Peyer's patch (tissue), 4 donors: ENCODE results near the gene TNIK.

Experiments
- POLR2A ChIP-seq, 2 donors: fragments of 450-650 bp; IDR thresholded peaks; one replicate each; pipeline ENCODE4 v1.5.1; 2017; ENCODE audit warnings: antibody characterized with exemption in 2 of 2, mild to moderate bottlenecking in 2 of 2, moderate library complexity in 2 of 2
- TF ChIP-seq, protein P1 (sequence below), 6 experiments: fragments of 450-650 bp in 4 of 6; fragments of 200-600 bp in 2 of 6; sonication (generic) in 1 of 6; IDR thresholded peaks; one replicate each; pipeline ENCODE4 v1.5.1; 2017 to 2019; ENCODE audit warnings: antibody characterized with exemption in 6 of 6, mild to moderate bottlenecking in 3 of 6, moderate library complexity in 1 of 6

GRCh38 chr3:171366043-171366442, 94.2 kb downstream of the TNIK start:
- TF ChIP-seq, protein P1, sequence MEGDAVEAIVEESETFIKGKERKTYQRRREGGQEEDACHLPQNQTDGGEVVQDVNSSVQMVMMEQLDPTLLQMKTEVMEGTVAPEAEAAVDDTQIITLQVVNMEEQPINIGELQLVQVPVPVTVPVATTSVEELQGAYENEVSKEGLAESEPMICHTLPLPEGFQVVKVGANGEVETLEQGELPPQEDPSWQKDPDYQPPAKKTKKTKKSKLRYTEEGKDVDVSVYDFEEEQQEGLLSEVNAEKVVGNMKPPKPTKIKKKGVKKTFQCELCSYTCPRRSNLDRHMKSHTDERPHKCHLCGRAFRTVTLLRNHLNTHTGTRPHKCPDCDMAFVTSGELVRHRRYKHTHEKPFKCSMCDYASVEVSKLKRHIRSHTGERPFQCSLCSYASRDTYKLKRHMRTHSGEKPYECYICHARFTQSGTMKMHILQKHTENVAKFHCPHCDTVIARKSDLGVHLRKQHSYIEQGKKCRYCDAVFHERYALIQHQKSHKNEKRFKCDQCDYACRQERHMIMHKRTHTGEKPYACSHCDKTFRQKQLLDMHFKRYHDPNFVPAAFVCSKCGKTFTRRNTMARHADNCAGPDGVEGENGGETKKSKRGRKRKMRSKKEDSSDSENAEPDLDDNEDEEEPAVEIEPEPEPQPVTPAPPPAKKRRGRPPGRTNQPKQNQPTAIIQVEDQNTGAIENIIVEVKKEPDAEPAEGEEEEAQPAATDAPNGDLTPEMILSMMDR (IDR thresholded peaks at IDR 0.05), result no peak
- no peak for TF ChIP-seq POLR2A (IDR thresholded peaks at IDR 0.05)
